Measurements from ENCODE around the gene UCKL1.

The UCKL1 gene

GRCh38 chr20:63958964-63959698, 2.9 kb upstream of the UCKL1 start:
- DNase-seq: no peak

- no peak for DNase-seq
Measured at GRCh38 chr20:63958471-63958870, 2.3 kb upstream of the UCKL1 start.

- DNase-seq: no peak
Measured at GRCh38 chr20:63957690-63958441, 1.6 kb upstream of the UCKL1 start.

GRCh38 chr20:63957004-63957689, 931 bp upstream of the UCKL1 start:
- DNase-seq: no peak

GRCh38 chr20:63956664-63957003, 418 bp upstream of the UCKL1 start:
- no peak for DNase-seq

GRCh38 chr20:63955281-63955826, 862 bp downstream of the UCKL1 start:
- no peak for DNase-seq

GRCh38 chr20:63953764-63954429, 2.3 kb downstream of the UCKL1 start:
- DNase-seq: no peak

- no peak for DNase-seq
Measured at GRCh38 chr20:63952769-63953168, 3.4 kb downstream of the UCKL1 start.

GRCh38 chr20:63952210-63952535, 4.0 kb downstream of the UCKL1 start:
- DNase-seq: no peak

GRCh38 chr20:63951398-63952209, 4.6 kb downstream of the UCKL1 start:
- DNase-seq: no peak

- no peak for DNase-seq
Measured at GRCh38 chr20:63950701-63951397, 5.4 kb downstream of the UCKL1 start.

- no peak for DNase-seq
Measured at GRCh38 chr20:63947638-63948456, 8.4 kb downstream of the UCKL1 start.

- DNase-seq: no peak
Measured at GRCh38 chr20:63946986-63947637, 9.1 kb downstream of the UCKL1 start.

GRCh38 chr20:63945921-63946920, 10.0 kb downstream of the UCKL1 start:
- DNase-seq: no peak

- no peak for DNase-seq
Measured at GRCh38 chr20:63945031-63945658, 11.1 kb downstream of the UCKL1 start.

- DNase-seq: no peak
Measured at GRCh38 chr20:63944078-63944941, 11.9 kb downstream of the UCKL1 start.

- no peak for DNase-seq
Measured at GRCh38 chr20:63943808-63944077, 12.5 kb downstream of the UCKL1 start.

Measured in NCI-H2081 treated with DMSO at 0.1 percent for 48 hours (cell line).